Aorta (tissue), 5 donors: ENCODE measurements around the gene ATG101. TPM values are rescaled to one million over a fixed set of nuclear protein-coding genes. Genes with fewer than 3 reads are reported as not detected.
"Not testable (repeated sequence)": the region's sequence is repeated elsewhere in the genome, so short reads cannot be mapped to it uniquely, and the experiment has no call there.

Experiments used
- ATAC-seq: fragments of 200-7000 bp; cut with Tn5 transposase; one replicate; pipeline ENCODE4 v1.9.1; 2022; ENCODE audit warnings: moderate library complexity; ENCODE audit not compliant: low FRiP score
- DNase-seq, 2 donors: peaks; one replicate each; pipeline ENCODE4 v3.0.0-alpha.2; 2020
- H3K27ac ChIP-seq, 2 donors: one replicate each; pipeline ENCODE4 v1.5.1; 2013; ENCODE audit warnings: low read length in 2 of 2, mild to moderate bottlenecking in 2 of 2, moderate library complexity in 2 of 2, control low read depth in 1 of 2, inconsistent platforms in 1 of 2, low read depth in 1 of 2
- H3K27me3 ChIP-seq, 2 donors: one replicate each; pipeline ENCODE4 v1.6.1; 2013; ENCODE audit warnings: control low read depth in 1 of 2, low read length in 1 of 2, mild to moderate bottlenecking in 1 of 2, moderate library complexity in 1 of 2; ENCODE audit not compliant: insufficient read depth in 2 of 2, control insufficient read depth in 1 of 2
- H3K36me3 ChIP-seq, 2 donors: one replicate each; pipeline ENCODE4 v1.6.1; 2013; ENCODE audit warnings: control low read depth in 1 of 2, low read length in 1 of 2, mild to moderate bottlenecking in 1 of 2; ENCODE audit not compliant: insufficient read depth in 2 of 2, control insufficient read depth in 1 of 2
- H3K4me1 ChIP-seq, 2 donors: one replicate each; pipeline ENCODE4 v1.6.1; 2013; ENCODE audit warnings: low read length in 2 of 2, control low read depth in 1 of 2, mild to moderate bottlenecking in 1 of 2, moderate library complexity in 1 of 2; ENCODE audit not compliant: insufficient read depth in 2 of 2, control insufficient read depth in 1 of 2
- H3K4me3 ChIP-seq, 2 donors: one replicate each; pipeline ENCODE4 v1.5.1; 2013; ENCODE audit warnings: low read length in 2 of 2, control low read depth in 1 of 2, mild to moderate bottlenecking in 1 of 2
- H3K9me3 ChIP-seq: one replicate; pipeline ENCODE4 v1.6.1; 2013; ENCODE audit warnings: mild to moderate bottlenecking, low read length; ENCODE audit not compliant: control insufficient read depth
- WGBS, 2 donors: extraction: QIAGEN DNeasy Blood & Tissue Kit; methylation state at CpG; one replicate each; pipeline ENCODE4 v1.1.7; 2013; 5-methylcytosine and 5-hydroxymethylcytosine counted together
- intact Hi-C, 2 donors: fragments of 100-400 bp; cut with DNase I; formaldehyde crosslinking; loops; one replicate each; pipeline versions ENCODE4 v1.14.2 to v1.15.0; 2022
- polyA plus RNA-seq, 2 donors: library from polyadenylated mRNA; stranded (reverse); fragments of 200-250 nt; gene quantifications; one replicate each; pipeline ENCODE4 v1.2.3, GENCODE V29; 2013
- total RNA-seq, 2 donors: library from RNA; stranded (reverse); fragmentation: NEBNext Ultra II Directional; extraction: Animal tissue kit (Norgen Biotek cat#: 25700); gene quantifications; one replicate each; pipeline ENCODE4 v1.2.1, GENCODE V29; 2021
- donor health status: healthy with polysubstance abuse.
- donor health status: Bipolar disorder and iron deficiency.
- donor health status: DM: no; HTN: no; CAD: no.
- donor health status: DM: no; HTN: no; CAD: no.
- donor health status: DM: yes; HTN: yes; CAD: no.

ATG101 gene
- total and polyA plus RNA-seq, 4 donors, result 28.2 to 44.0 (median 36.5) TPM

DNA sequence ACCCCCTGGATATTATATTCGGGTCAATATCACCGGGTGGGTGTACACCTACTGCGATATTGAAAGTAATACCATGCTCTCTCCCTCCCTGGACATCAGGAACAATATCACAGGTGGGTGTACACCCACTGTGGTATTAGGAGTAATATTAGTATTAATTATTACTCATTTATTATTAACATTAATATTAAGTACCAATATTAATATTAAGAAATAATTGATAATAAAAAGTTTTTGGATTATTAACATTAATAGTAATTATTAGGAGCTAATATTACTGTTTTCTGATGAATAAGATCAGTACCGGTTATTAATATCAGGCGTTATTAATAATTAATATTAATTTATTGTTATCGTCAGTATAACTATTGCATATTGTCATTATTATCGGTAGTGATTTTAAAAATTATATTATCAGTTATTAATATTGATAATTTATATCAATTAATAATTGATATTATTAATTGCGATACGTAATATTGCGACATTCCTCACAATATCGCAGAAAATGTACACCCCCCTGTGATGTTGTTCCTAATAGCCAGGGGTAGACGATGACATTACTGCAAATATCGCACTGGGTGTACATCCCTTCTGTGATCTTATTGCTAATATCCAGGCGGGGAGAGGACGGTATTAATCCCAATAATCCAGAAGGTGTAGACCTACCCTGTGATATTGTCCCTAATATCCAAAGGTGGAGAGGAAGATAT, 26.7 kb downstream of the ATG101 start:
- H3K36me3 ChIP-seq, result no peaks in the 10 kb centered on the region
- no peaks in the 10 kb centered on the region for H3K27me3 ChIP-seq
- ATAC-seq (no peak), DNase-seq (no peak)
- H3K4me3 ChIP-seq, result no peak overlapping the region
- WGBS, 2 donors, result 90 to 93% methylated on average over 15 of the region's 15 CpGs
- no peak overlapping the region for H3K27ac ChIP-seq
- intact Hi-C loops, result no loop called here
- H3K4me1 ChIP-seq, result no peaks in the 10 kb centered on the region
- peaks cover 2% of the 10 kb centered on the region for H3K9me3 ChIP-seq

DNA sequence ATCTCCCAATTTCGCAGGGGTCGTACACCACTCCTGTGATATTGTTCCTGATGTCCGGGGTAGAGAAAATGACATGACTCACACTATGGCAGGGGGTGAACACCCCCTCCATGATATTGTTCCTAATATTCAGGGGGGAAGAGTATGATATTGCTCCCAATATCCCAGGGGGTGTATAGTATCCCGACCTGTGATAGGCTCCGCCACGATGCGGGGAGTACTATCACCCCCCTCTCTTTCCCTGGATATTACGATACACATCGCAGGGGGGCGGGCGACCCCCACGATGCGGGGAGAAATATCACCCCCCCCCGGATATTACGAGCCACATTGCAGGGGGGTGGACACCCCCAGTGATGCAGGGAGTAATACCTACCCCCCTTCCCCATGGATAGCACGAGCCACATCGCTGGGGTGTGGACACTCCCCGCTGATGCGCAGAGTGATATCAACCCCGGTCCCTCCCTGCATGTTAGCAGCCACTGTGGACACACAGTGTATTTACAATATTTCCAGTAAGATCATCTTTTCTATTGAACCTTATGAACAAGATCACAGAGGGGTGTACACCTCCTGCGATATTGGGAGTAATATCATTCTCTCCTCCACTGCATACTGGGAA, 27.4 kb downstream of the ATG101 start:
- Histone ChIP-seq H3K4me1 (no peaks in the 10 kb centered on the region), H3K27me3 (no peaks in the 10 kb centered on the region), H3K9me3 (peaks cover 2% of the 10 kb centered on the region), H3K4me3 (no peak overlapping the region), H3K36me3 (no peaks in the 10 kb centered on the region), H3K27ac (no peak overlapping the region)
- ATAC-seq (no peak), DNase-seq (peak in 1 of 2 donors; percentile 56)
- intact Hi-C loops, result no loop called here
- WGBS, 2 donors, result 86 to 89% methylated on average over 21 of the region's 21 CpGs

DNA sequence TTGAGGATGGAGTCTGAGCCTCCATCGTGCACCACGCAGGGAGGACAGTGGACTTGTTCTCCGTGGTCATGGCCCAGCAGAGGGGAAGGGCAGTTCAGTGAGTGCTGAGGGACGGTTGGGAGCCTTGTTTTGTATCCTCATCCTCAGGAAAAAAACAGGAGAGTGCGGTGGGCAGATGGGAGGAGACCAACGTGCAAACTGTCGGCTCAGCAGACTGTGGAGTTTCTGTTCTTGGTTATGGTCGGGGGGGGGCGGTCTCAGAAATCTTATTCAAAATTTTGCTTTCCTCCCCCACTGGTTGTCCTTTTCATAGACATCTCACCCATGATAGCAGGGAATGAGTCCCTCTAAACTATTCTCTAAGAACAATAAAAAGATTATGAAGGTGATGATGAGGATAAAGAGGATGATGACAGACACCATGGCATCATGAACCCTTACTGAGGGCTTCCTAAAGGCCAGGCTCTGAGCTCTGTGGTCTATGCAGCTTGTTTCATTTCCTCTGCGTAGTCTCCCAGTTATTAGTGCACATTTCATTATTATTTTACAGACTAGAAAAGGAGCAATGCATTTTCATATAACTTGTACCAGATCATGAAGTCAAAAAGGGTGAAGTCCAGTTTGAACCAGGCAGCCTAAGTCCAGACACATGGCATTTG, 34.8 kb downstream of the ATG101 start:
- ATAC-seq, intact Hi-C loops: not testable (repeated sequence)

DNA sequence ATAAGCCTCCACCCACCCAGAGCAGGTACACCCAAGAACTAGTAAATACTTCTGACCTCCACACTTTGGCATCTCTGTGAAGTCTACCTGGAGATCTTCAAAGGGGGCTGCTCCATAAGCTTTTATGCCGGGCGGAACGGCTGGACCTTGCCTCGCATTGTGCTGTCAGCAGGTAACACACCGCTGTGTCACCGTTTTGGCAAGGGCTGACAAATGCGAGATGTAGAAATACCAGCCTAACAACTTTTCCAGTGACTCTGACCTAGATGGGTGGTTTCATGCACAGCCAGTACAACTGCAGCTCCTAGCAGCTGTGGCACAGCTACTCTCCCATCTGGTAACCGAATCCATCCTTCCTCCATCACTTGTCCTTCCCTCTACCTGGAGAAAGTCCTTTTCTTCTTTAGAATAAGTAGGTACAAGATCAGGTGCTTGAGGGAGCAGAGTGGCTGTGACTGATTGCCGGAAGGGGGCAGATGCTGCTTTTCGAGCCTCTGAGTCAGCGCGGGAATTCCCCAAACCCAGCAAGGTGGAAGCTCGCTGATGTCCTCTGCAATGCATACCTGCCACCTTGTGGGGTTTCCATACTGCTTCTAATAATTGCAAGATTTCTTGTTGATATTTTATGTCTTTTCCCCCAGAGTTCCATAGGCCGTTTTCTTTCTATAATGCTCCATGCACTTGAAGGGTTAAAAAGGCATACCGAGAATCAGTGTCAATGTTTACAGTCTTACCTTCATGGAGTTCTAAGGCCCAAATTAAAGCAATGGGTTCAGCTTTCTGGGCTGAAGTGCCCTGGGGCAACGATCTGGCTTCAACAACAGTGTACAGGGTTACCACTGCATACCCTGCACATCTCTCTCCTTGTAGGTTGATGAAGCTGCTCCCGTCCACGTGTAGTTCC, 46.7 kb downstream of the ATG101 start:
- H3K4me3 ChIP-seq, intact Hi-C loops, DNase-seq, H3K4me1 ChIP-seq, ATAC-seq, H3K27ac ChIP-seq, H3K36me3 ChIP-seq, H3K27me3 ChIP-seq, H3K9me3 ChIP-seq: not testable (repeated sequence)
- 49 to 55% methylated on average over 18 of the region's 18 CpGs for WGBS, 2 donors

More for the DNA sequence above, 34.8 kb downstream of the ATG101 start:
- H3K4me1 ChIP-seq, H3K36me3 ChIP-seq, H3K9me3 ChIP-seq, DNase-seq, H3K27ac ChIP-seq, H3K4me3 ChIP-seq, H3K27me3 ChIP-seq: not testable (repeated sequence)
- 63 to 65% methylated on average over 10 of the region's 10 CpGs for WGBS, 2 donors

DNA sequence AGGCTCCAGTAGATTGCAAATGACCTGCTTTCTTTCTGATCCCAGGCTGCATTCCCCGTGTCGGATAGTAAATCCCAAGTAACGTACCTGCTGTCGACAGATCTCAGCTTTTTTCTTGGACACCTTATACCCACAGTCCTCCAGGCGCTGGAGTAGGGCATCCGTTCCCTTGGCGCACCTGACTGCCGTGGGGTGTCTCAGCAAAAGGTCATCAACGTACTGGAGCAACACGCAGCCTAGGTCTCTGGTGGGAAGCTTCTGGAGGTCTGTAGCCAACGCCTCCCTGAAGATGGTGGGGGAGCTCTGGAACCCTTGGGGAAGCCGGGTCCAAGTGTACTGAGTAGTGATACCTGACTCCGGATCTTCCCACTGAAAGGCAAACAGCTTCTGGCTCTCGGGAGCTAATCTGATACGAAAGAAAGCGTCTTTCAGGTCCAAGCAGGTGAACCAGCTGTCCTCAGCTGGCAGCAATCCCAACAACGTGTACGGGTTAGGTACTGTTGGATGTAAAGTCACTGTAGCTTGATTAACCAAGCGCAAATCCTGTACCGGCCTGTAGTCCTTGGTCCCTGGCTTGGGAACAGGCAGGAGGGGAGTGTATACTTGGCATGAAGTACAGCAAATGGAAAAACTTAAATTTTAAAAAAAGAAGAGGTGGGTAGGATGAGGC, 48.2 kb downstream of the ATG101 start:
- H3K36me3 ChIP-seq, H3K4me1 ChIP-seq, intact Hi-C loops, H3K27ac ChIP-seq, H3K9me3 ChIP-seq, H3K4me3 ChIP-seq, H3K27me3 ChIP-seq, ATAC-seq, DNase-seq: not testable (repeated sequence)
- WGBS, 2 donors, result 87 to 90% methylated on average over 20 of the region's 20 CpGs

DNA sequence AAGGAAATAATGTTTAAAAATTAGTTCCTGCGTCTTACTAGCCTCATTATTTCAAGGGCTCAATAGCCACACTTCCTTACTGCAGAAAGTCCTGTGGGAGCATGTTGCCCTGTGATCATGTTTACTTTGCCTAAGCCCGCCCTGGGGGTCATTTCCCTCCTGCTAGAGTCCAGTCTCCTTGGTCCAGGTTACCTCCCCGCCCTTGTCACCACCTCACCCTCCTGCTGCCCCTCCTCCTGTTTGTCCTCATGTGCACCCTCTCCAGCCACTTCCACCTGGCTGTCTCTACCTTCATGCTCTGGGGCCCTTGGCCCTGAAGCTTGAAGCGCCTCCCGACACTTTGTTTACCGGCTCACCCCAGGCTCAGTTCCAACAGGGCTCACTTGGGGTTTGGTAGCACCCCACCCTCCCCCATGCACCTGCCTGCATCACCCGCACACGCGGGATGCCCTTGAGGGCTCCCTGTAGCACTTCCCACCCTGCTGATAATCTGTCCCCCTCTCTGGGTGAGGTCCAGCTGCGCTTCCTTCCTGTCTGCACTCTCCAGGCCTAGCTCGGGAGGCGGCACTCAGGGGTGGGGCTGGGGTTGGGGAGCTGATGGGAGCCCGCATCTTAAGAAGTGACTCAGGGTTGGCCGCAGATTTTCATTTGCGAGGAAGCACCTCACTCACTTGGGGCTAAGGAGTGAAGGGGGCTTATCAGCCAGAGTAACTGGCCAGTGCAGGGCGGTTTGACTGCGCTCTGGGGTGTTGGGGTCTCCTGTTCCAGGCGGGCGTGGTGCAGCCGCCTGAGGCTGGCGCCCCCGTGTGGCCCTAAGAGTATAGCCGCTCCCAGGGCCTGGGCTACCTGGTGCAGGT, 49.8 kb downstream of the ATG101 start:
- ATAC-seq (peak; percentile 43), DNase-seq (no peak)
- Histone ChIP-seq H3K4me1 (no peaks in the 10 kb centered on the region), H3K27ac (no peak overlapping the region), H3K36me3 (no peaks in the 10 kb centered on the region), H3K27me3 (peaks cover 0 to 2% of the 10 kb centered on the region in 2 donors), H3K4me3 (no peak overlapping the region), H3K9me3 (no peaks in the 10 kb centered on the region)
- intact Hi-C loops, result no loop called here
- WGBS, 2 donors, result 35 to 38% methylated on average over 23 of the region's 23 CpGs

DNA sequence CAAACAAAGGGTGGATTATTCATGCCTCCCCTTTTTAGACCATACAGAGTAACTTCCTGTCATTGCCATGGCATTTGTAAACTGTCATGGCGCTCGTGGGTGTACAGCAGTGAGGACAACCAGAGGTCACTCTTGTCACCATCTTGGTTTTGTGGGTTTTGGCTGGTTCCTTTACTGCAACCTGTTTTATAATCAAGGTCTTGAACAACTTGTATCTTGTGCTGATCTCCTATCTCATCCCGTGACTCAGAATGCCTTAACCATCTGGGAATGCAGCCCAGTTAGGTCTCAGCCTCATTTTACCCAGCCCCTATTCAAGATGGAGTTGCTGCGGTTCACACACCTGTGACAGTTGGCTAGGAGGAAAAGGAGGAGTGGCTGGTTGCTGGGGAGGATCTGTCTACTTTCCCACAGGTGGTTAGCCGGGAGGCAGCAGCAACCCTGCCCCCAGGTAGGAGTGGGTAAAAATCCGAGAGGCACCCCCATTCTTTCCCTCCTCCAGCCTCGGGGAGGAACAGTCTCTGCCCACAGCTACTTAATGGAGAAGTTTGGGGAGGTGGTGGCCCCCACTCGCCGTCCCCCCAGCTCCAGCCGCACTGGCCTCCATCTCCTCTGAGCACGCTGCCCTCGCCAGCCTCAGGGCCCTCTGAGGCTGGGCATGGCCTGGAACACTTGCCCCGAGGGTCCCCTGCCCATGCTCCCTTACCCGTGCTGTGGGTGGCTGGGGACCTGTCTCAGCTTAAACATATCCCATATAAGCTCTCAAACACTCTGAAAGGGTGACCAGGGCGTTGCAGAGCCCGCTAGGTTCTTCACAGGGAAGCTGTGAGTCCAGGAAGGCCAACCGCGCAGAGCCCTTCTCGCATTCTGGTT, 51.4 kb downstream of the ATG101 start:
- no peaks in the 10 kb centered on the region for H3K4me1 ChIP-seq
- H3K36me3 ChIP-seq, result no peaks in the 10 kb centered on the region
- H3K27ac ChIP-seq, result no peak overlapping the region
- H3K4me3 ChIP-seq, result no peak overlapping the region
- H3K9me3 ChIP-seq, result no peaks in the 10 kb centered on the region
- ATAC-seq, result no peak
- H3K27me3 ChIP-seq, result peaks cover 0 to 2% of the 10 kb centered on the region in 2 donors
- peak in 1 of 2 donors; percentile 66 for DNase-seq
- 74 to 80% methylated on average over 19 of the region's 19 CpGs for WGBS, 2 donors
- intact Hi-C loops, result no loop called here
